Endothelial cell (in vitro differentiated cells): Measurements from ENCODE around the gene PLA2G4A. TPM values are rescaled to one million over a fixed set of nuclear protein-coding genes. Genes with fewer than 3 reads are reported as not detected.

ENCODE experiments used
- DNase-seq: peaks from one replicate; pipeline ENCODE4 v3.0.0; 2021; ENCODE audit warnings: low spot score
- H3K27ac Mint-ChIP-seq: one replicate; pipeline ENCODE4 v1.8.0; 2021; ENCODE audit warnings: mixed read lengths, inconsistent platforms; ENCODE audit not compliant: unreplicated experiment
- H3K27me3 Mint-ChIP-seq: one replicate; pipeline ENCODE4 v1.8.0; 2021; ENCODE audit warnings: mild to moderate bottlenecking, moderate library complexity, mixed read lengths, inconsistent platforms; ENCODE audit not compliant: unreplicated experiment
- H3K36me3 Mint-ChIP-seq: one replicate; pipeline ENCODE4 v1.8.0; 2021; ENCODE audit warnings: mild to moderate bottlenecking, low read depth, mixed read lengths, inconsistent platforms; ENCODE audit not compliant: unreplicated experiment
- H3K4me1 Mint-ChIP-seq: one replicate; pipeline ENCODE4 v1.8.0; 2021; ENCODE audit warnings: mild to moderate bottlenecking, mixed read lengths, inconsistent platforms; ENCODE audit not compliant: unreplicated experiment
- H3K4me3 Mint-ChIP-seq: one replicate; pipeline ENCODE4 v1.8.0; 2021; ENCODE audit warnings: mild to moderate bottlenecking, mixed read lengths, inconsistent platforms; ENCODE audit not compliant: unreplicated experiment
- H3K9me3 Mint-ChIP-seq: one replicate; pipeline ENCODE4 v1.8.0; 2021; ENCODE audit warnings: mixed read lengths, inconsistent platforms; ENCODE audit not compliant: unreplicated experiment
- total RNA-seq: library from RNA; stranded (reverse); fragmentation: NEBNext Ultra II Directional; extraction: Animal tissue kit (Norgen Biotek cat#: 25700); gene quantifications from one replicate; pipeline ENCODE4 v1.2.1, GENCODE V29; 2021; ENCODE audit not compliant: unreplicated experiment
- TF ChIP-seq, protein P1 (sequence below): fragments of 200-600 bp; sonication (generic); IDR thresholded peaks from one replicate; pipeline ENCODE4 v1.5.0; 2021; ENCODE audit warnings: antibody characterized with exemption; ENCODE audit not compliant: unreplicated experiment

Gene PLA2G4A
- total RNA-seq, 1 donor from 2014 or later = 12.2 TPM

DNA sequence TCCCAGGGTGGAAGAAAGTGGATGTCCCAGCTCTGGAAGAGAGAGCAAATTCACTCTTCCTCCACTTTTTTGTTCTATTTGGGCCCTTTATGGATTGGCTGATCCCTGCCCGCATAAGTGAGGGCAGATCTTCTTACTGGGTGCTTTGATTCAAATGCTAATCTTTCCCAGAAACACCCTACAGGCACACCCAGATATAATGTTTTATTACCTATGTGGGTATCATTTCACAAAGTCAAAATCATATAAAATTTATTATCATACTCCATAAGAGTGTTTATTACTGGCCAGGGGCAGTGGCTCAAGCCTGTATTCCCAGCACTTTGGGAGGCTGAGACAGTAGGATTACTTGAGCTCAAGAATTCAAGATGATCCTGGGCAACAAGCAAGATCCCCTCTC lies 16.9 kb upstream of the PLA2G4A start:
- Mint-ChIP-seq H3K9me3 (no peaks in the 10 kb centered on the region), H3K4me1 (peaks cover 4% of the 10 kb centered on the region), H3K36me3 (no peaks in the 10 kb centered on the region), H3K4me3 (no peak overlapping the region), H3K27me3 (peaks cover 2% of the 10 kb centered on the region), H3K27ac (no peak overlapping the region)
- TF ChIP-seq, protein P1, sequence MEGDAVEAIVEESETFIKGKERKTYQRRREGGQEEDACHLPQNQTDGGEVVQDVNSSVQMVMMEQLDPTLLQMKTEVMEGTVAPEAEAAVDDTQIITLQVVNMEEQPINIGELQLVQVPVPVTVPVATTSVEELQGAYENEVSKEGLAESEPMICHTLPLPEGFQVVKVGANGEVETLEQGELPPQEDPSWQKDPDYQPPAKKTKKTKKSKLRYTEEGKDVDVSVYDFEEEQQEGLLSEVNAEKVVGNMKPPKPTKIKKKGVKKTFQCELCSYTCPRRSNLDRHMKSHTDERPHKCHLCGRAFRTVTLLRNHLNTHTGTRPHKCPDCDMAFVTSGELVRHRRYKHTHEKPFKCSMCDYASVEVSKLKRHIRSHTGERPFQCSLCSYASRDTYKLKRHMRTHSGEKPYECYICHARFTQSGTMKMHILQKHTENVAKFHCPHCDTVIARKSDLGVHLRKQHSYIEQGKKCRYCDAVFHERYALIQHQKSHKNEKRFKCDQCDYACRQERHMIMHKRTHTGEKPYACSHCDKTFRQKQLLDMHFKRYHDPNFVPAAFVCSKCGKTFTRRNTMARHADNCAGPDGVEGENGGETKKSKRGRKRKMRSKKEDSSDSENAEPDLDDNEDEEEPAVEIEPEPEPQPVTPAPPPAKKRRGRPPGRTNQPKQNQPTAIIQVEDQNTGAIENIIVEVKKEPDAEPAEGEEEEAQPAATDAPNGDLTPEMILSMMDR = no peak
- no peak for DNase-seq

GRCh38 chr1:186812570-186812969 lies 16.2 kb upstream of the PLA2G4A start:
- no peak for DNase-seq
- H3K9me3 Mint-ChIP-seq = no peaks in the 10 kb centered on the region
- peaks cover 2% of the 10 kb centered on the region for H3K27me3 Mint-ChIP-seq
- H3K4me3 Mint-ChIP-seq = no peak overlapping the region
- peaks cover 4% of the 10 kb centered on the region for H3K4me1 Mint-ChIP-seq
- H3K36me3 Mint-ChIP-seq = no peaks in the 10 kb centered on the region
- TF ChIP-seq, protein P1 = no peak
- H3K27ac Mint-ChIP-seq = no peak overlapping the region

- TF ChIP-seq, protein P1 = no peak
- Mint-ChIP-seq H3K36me3 (no peaks in the 10 kb centered on the region), H3K4me1 (peaks cover 4% of the 10 kb centered on the region), H3K27me3 (peaks cover 2% of the 10 kb centered on the region), H3K4me3 (no peak overlapping the region), H3K27ac (no peak overlapping the region), H3K9me3 (no peaks in the 10 kb centered on the region)
- DNase-seq = no peak
Measured at GRCh38 chr1:186813420-186813819, 15.3 kb upstream of the PLA2G4A start.

DNA sequence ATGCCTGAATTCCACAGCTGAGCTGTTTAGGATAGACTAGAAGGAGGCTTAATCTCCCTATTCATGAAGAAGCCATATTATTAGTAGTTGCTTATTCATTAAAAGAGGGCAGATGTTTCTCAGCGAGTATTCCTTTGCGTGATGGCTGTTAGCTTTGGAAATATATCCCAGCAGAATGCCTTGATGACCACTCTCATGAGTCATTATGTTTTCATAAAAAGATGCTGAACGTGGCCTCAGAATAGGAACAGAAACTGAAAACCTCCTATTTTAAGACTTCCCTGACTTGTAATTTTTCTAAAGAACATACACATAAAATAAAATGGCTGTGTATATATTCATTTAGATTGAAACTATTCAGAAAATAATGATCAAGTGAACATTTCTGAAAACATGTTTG lies 9.6 kb upstream of the PLA2G4A start:
- H3K4me1 Mint-ChIP-seq = no peaks in the 10 kb centered on the region
- no peaks in the 10 kb centered on the region for H3K9me3 Mint-ChIP-seq
- H3K4me3 Mint-ChIP-seq = no peak overlapping the region
- DNase-seq = no peak
- no peak overlapping the region for H3K27ac Mint-ChIP-seq
- H3K36me3 Mint-ChIP-seq = no peaks in the 10 kb centered on the region
- peaks cover 2% of the 10 kb centered on the region for H3K27me3 Mint-ChIP-seq
- TF ChIP-seq, protein P1 = no peak

- Mint-ChIP-seq H3K27ac (no peak overlapping the region), H3K9me3 (no peaks in the 10 kb centered on the region), H3K4me1 (no peaks in the 10 kb centered on the region), H3K36me3 (no peaks in the 10 kb centered on the region), H3K27me3 (peaks cover 2% of the 10 kb centered on the region), H3K4me3 (no peak overlapping the region)
- TF ChIP-seq, protein P1 = no peak
- no peak for DNase-seq
Measured at GRCh38 chr1:186819563-186819962, 9.2 kb upstream of the PLA2G4A start.
